NB4 (cell line): Measurements from ENCODE around the gene LENG8.

Source experiments
- POLR2A ChIP-seq: IDR thresholded peaks from 2 replicates; pipeline ENCODE4 v1.6.1; 2011; ENCODE audit warnings: mild to moderate bottlenecking; ENCODE audit not compliant: insufficient read length; ENCODE audit errors: extremely low read depth
- TF ChIP-seq, protein P1 (sequence below): IDR thresholded peaks from one replicate; pipeline ENCODE4 v1.5.1; 2012; ENCODE audit warnings: low read depth, low read length

DNA sequence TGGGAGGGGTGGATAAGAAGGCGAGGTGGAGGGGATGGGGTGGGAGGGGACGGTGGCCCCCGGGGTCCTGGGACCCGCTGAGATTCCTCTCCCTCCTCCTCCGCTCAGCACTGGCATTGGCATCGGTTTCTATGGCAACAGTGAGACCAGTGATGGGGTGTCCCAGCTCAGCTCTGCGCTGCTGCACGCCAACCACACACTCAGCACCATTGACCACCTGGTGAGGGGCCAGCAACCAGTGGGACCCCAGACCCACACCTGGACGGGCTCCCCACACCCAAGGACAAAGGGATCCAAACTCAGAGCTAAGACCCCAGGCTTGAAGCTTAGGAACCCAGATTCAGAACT lies 27.9 kb upstream of the LENG8 start:
- no peak for TF ChIP-seq POLR2A
- TF ChIP-seq, protein P1, sequence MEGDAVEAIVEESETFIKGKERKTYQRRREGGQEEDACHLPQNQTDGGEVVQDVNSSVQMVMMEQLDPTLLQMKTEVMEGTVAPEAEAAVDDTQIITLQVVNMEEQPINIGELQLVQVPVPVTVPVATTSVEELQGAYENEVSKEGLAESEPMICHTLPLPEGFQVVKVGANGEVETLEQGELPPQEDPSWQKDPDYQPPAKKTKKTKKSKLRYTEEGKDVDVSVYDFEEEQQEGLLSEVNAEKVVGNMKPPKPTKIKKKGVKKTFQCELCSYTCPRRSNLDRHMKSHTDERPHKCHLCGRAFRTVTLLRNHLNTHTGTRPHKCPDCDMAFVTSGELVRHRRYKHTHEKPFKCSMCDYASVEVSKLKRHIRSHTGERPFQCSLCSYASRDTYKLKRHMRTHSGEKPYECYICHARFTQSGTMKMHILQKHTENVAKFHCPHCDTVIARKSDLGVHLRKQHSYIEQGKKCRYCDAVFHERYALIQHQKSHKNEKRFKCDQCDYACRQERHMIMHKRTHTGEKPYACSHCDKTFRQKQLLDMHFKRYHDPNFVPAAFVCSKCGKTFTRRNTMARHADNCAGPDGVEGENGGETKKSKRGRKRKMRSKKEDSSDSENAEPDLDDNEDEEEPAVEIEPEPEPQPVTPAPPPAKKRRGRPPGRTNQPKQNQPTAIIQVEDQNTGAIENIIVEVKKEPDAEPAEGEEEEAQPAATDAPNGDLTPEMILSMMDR, result no peak
